ENCODE data around the gene CDC5L. TPM values are rescaled to one million over a fixed set of nuclear protein-coding genes. Genes with fewer than 3 reads are reported as not detected.
A peak's percentile ranks its signal among the peaks of the same experiment; 100 is the strongest.

The CDC5L gene
- total and polyA plus RNA-seq, 2 of the 13 experiments (the other 11 are each of a cell fraction or from before 2014, with no cell fraction given): 11.0 to 34.2 TPM

- no peak for TF ChIP-seq ATF6 (CRISPR knock-in tag; conservative IDR thresholded peaks at IDR 0.05)
- no peak for TF ChIP-seq ZFX (CRISPR knock-in tag; IDR thresholded peaks at IDR 0.05; ENCODE audit: low read depth)
- peak; percentile 52 for TF ChIP-seq ZFP36 (IDR thresholded peaks at IDR 0.05; ENCODE audit: borderline replicate concordance, low read depth, low read length, partially characterized antibody)
- TF ChIP-seq ZNF101 (CRISPR knock-in tag; IDR thresholded peaks at IDR 0.05; ENCODE audit: borderline replicate concordance, low read depth): no peak
- no peak for TF ChIP-seq THYN1 (CRISPR knock-in tag; IDR thresholded peaks at IDR 0.05; ENCODE audit: borderline replicate concordance, low read depth)
- no peak for TF ChIP-seq PHF21A (CRISPR knock-in tag; IDR thresholded peaks at IDR 0.05)
- peak; percentile 58 for TF ChIP-seq RARA (CRISPR knock-in tag; IDR thresholded peaks at IDR 0.05)
- TF ChIP-seq, protein P1, sequence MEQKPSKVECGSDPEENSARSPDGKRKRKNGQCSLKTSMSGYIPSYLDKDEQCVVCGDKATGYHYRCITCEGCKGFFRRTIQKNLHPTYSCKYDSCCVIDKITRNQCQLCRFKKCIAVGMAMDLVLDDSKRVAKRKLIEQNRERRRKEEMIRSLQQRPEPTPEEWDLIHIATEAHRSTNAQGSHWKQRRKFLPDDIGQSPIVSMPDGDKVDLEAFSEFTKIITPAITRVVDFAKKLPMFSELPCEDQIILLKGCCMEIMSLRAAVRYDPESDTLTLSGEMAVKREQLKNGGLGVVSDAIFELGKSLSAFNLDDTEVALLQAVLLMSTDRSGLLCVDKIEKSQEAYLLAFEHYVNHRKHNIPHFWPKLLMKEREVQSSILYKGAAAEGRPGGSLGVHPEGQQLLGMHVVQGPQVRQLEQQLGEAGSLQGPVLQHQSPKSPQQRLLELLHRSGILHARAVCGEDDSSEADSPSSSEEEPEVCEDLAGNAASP (CRISPR knock-in tag; IDR thresholded peaks at IDR 0.05; ENCODE audit: borderline replicate concordance): peak; percentile 37; the same call in 1 of the 2 replicates
- TF ChIP-seq RBM22 (optimal IDR thresholded peaks at IDR 0.05; ENCODE audit: low read length): no peak
- no peak for TF ChIP-seq ZNF570 (CRISPR knock-in tag; IDR thresholded peaks at IDR 0.05; ENCODE audit: borderline replicate concordance)
- no peak for TF ChIP-seq ZNF747 (CRISPR knock-in tag; IDR thresholded peaks at IDR 0.05; ENCODE audit: borderline replicate concordance)
- no peak for TF ChIP-seq REST (IDR thresholded peaks at IDR 0.05; ENCODE audit: borderline replicate concordance in 1 of 2, low read depth in 1 of 2, low read length in 2 of 2)
- TF ChIP-seq ATAD3A (CRISPR knock-in tag; IDR thresholded peaks at IDR 0.05): no peak
- no peak for TF ChIP-seq POLR2AphosphoS5 (IDR thresholded peaks at IDR 0.05; ENCODE audit: low read depth, low read length)
- 0 out of 2 replicates have a peak, but pooled peaks have one; percentile 15 for TF ChIP-seq ATF2 (CRISPR knock-in tag; IDR thresholded peaks at IDR 0.05)
- TF ChIP-seq SP5 (CRISPR knock-in tag; IDR thresholded peaks at IDR 0.05; ENCODE audit: borderline replicate concordance, low read depth): no peak
Measured at GRCh38 chr6:44338228-44339122, 49.0 kb upstream of the CDC5L start (continued).
